ENCODE measurements around the gene IKZF2.

IKZF2 gene

GRCh38 chr2:212962691-212963090, 188.7 kb downstream of the IKZF2 start:
- in situ Hi-C loops (cut with MboI; ENCODE audit: low sequenced_read_pairs), result no loop called here

DNA sequence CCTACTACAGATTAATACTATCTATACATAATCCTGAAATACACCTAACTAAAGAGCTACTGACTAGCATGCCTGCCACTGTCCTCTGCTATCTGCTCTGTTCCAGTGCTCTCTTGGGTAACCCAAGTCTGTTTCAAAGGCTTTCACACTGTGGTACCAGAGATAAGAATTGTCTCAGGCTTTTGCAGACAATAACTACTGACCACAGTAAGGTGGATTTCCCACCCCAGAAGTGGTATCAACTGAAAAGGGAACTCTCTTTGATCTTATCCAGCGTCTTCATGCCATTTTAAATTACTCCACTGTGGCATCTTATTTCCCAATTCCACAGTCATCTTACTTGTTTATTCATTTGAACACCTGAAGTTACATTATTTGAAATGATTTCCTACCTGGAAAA, 190.2 kb downstream of the IKZF2 start:
- in situ Hi-C loops (cut with MboI; ENCODE audit: low sequenced_read_pairs), result no loop called here

GRCh38 chr2:212960336-212960735, 191.1 kb downstream of the IKZF2 start:
- in situ Hi-C loops (cut with MboI; ENCODE audit: low sequenced_read_pairs), result no loop called here

GRCh38 chr2:212959471-212960117, 191.8 kb downstream of the IKZF2 start:
- in situ Hi-C loops (cut with MboI; ENCODE audit: low sequenced_read_pairs), result no loop called here

GRCh38 chr2:212958757-212959295, 192.6 kb downstream of the IKZF2 start:
- in situ Hi-C loops (cut with MboI; ENCODE audit: low sequenced_read_pairs), result no loop called here

GRCh38 chr2:212958133-212958532, 193.3 kb downstream of the IKZF2 start:
- in situ Hi-C loops (cut with MboI; ENCODE audit: low sequenced_read_pairs), result no loop called here

GRCh38 chr2:212957624-212958023, 193.8 kb downstream of the IKZF2 start:
- in situ Hi-C loops (cut with MboI; ENCODE audit: low sequenced_read_pairs), result no loop called here

- in situ Hi-C loops (cut with MboI; ENCODE audit: low sequenced_read_pairs), result no loop called here
These were observed 194.5 kb downstream of the IKZF2 start for GRCh38 chr2:212956665-212957607.

- in situ Hi-C loops (cut with MboI; ENCODE audit: low sequenced_read_pairs), result no loop called here
These were observed 198.1 kb downstream of the IKZF2 start for GRCh38 chr2:212953170-212953920.

GRCh38 chr2:212949786-212950185, 201.6 kb downstream of the IKZF2 start:
- in situ Hi-C loops (cut with MboI; ENCODE audit: low sequenced_read_pairs), result no loop called here

Data from HL-60/S4 treated with retinoic acid at 250 ng/mL for 4 days and 3 days (cell line).